Sigmoid colon (tissue), 3 donors: Measurements from ENCODE around the gene KIF13A.

Source experiments
- POLR2A ChIP-seq, 2 donors: fragments of 450-650 bp; IDR thresholded peaks; one replicate each; pipeline ENCODE4 v1.6.1; 2016; ENCODE audit warnings: antibody characterized with exemption in 2 of 2, mild to moderate bottlenecking in 2 of 2, moderate library complexity in 2 of 2
- TF ChIP-seq, protein P1 (sequence below), 4 experiments: fragments of 450-650 bp in 3 of 4; fragments of 200-600 bp in 1 of 4; IDR thresholded peaks; one replicate each; pipeline ENCODE4 v1.5.1; 2016 to 2019; ENCODE audit warnings: antibody characterized with exemption in 4 of 4, mild to moderate bottlenecking in 3 of 4, moderate library complexity in 2 of 4

DNA sequence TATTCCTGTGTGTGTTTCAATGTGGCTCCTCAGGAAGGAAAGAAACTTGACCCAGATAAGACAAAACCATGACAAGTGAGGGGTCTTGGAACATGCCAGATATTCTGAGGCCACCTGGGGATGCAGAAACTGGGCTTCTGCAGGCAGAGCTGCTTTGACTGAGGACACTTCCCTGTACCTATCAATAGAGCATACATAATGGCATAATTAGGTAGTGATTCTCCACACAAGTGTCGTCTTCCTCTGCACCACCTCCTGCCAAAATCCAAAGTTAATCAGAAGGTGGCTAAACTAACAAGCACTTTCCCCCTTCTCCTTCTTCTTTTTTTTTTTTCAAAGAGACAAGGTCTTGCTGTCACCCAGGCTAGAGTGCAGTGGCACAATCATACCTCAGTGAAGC lies 97.1 kb downstream of the KIF13A start:
- TF ChIP-seq, protein P1, sequence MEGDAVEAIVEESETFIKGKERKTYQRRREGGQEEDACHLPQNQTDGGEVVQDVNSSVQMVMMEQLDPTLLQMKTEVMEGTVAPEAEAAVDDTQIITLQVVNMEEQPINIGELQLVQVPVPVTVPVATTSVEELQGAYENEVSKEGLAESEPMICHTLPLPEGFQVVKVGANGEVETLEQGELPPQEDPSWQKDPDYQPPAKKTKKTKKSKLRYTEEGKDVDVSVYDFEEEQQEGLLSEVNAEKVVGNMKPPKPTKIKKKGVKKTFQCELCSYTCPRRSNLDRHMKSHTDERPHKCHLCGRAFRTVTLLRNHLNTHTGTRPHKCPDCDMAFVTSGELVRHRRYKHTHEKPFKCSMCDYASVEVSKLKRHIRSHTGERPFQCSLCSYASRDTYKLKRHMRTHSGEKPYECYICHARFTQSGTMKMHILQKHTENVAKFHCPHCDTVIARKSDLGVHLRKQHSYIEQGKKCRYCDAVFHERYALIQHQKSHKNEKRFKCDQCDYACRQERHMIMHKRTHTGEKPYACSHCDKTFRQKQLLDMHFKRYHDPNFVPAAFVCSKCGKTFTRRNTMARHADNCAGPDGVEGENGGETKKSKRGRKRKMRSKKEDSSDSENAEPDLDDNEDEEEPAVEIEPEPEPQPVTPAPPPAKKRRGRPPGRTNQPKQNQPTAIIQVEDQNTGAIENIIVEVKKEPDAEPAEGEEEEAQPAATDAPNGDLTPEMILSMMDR (IDR thresholded peaks at IDR 0.05), result no peak
- TF ChIP-seq POLR2A (IDR thresholded peaks at IDR 0.05), result no peak
